Parathyroid adenoma (tissue), 2 donors: ENCODE data around the gene CIRBP.

Source experiments
- H2AFZ ChIP-seq: fragments of 300-600 bp; sonication (generic); one replicate; pipeline ENCODE4 v1.7.0; 2017; ENCODE audit warnings: antibody characterized with exemption, mild to moderate bottlenecking
- H3K27ac ChIP-seq: fragments of 300-600 bp; sonication (generic); one replicate; pipeline ENCODE4 v1.7.0; 2017
- H3K27me3 ChIP-seq: fragments of 300-600 bp; sonication (generic); one replicate; pipeline ENCODE4 v1.7.0; 2017; ENCODE audit warnings: low read length; ENCODE audit not compliant: control insufficient read depth, insufficient read depth
- H3K36me3 ChIP-seq: fragments of 300-600 bp; sonication (generic); one replicate; pipeline ENCODE4 v1.7.0; 2017; ENCODE audit warnings: low read length; ENCODE audit not compliant: control insufficient read depth, insufficient read depth
- H3K4me1 ChIP-seq: fragments of 300-600 bp; sonication (generic); one replicate; pipeline ENCODE4 v1.7.0; 2017; ENCODE audit warnings: control low read depth
- H3K4me2 ChIP-seq: fragments of 300-600 bp; sonication (generic); one replicate; pipeline ENCODE4 v1.7.0; 2017; ENCODE audit warnings: low read length
- H3K4me3 ChIP-seq: fragments of 300-600 bp; sonication (generic); one replicate; pipeline ENCODE4 v1.7.0; 2017; ENCODE audit warnings: low read depth, low read length
- H3K79me2 ChIP-seq: fragments of 300-600 bp; sonication (generic); one replicate; pipeline ENCODE4 v1.7.0; 2017; ENCODE audit warnings: control low read depth
- H3K9ac ChIP-seq: fragments of 300-600 bp; sonication (generic); one replicate; pipeline ENCODE4 v1.7.0; 2017; ENCODE audit warnings: mild to moderate bottlenecking
- H3K9me3 ChIP-seq: fragments of 300-600 bp; sonication (generic); one replicate; pipeline ENCODE4 v1.7.0; 2017; ENCODE audit warnings: low read length; ENCODE audit not compliant: control insufficient read depth
- CTCF ChIP-seq: fragments of 300-600 bp; sonication (generic); IDR thresholded peaks from one replicate; pipeline ENCODE4 v1.7.0; 2017; ENCODE audit warnings: antibody characterized with exemption, mild to moderate bottlenecking
- donor health status: primary hyperparathyroidism.

The CIRBP gene

DNA sequence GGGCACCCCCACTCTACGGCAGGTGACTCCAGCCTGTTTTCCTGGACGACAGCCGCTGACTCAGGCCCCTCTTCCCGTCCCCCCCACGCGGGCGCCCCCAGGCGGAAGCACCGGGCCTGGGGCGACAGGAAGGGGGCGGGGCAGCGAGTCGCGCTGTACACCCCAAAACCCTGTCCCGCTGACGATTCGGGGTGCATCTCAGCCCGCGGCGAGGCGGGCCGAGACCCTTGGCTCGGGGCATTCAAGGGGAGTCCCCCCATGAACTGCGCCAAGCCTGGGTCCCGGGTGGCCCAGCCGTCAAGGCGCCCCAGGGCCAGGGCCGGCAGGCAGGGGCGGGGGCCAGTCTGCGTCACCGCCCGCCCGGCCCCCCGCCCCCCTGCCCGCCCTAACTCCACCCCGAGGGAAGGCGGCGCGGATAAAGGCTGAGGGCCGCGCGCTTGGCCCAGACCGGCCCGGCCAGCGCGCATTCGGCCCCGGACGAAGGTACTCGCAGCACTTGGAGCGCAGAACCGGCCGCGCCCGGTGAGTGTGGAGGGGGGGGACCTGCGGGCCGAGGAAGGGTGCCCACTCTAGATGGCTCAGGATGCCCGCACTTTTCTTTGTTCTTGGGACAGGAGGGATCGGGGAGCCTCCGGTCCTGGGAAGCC is 20.9 kb upstream of the CIRBP start, which contains the start of gene MIDN:
Gene MIDN, plus strand, starts transcription at position 445 of the 647 bp plus-strand sequence. CDS start 1,714 bp downstream, outside the sequence.
- peak within 1 kb of the TSS; percentile 94 for H3K9ac ChIP-seq
- peaks cover 7% of the 10 kb centered on the region for H3K79me2 ChIP-seq
- peak within 1 kb of the TSS; percentile 87 for H2AFZ ChIP-seq
- no peak for TF ChIP-seq CTCF
- H3K27me3 ChIP-seq: no peaks in the 10 kb centered on the region
- H3K9me3 ChIP-seq: no peaks in the 10 kb centered on the region
- peak within 1 kb of the TSS; percentile 87 for H3K4me2 ChIP-seq
- peak within 1 kb of the TSS; percentile 100 for H3K27ac ChIP-seq
- peak within 1 kb of the TSS; percentile 84 for H3K4me3 ChIP-seq
- H3K4me1 ChIP-seq: peaks cover 30% of the 10 kb centered on the region
- H3K36me3 ChIP-seq: no peaks in the 10 kb centered on the region

- TF ChIP-seq CTCF: peak; percentile 80
- Histone ChIP-seq H3K9ac (peak overlapping the region; percentile 94), H3K9me3 (no peaks in the 10 kb centered on the region), H3K27ac (peak overlapping the region; percentile 100), H2AFZ (peak overlapping the region; percentile 87), H3K27me3 (no peaks in the 10 kb centered on the region), H3K36me3 (no peaks in the 10 kb centered on the region), H3K4me3 (peak overlapping the region; percentile 84), H3K4me1 (peaks cover 25% of the 10 kb centered on the region), H3K4me2 (peak overlapping the region; percentile 87), H3K79me2 (peaks cover 7% of the 10 kb centered on the region)
Measured at GRCh38 chr19:1248786-1249297, 20.3 kb upstream of the CIRBP start.

GRCh38 chr19:1249298-1249989 is 19.7 kb upstream of the CIRBP start:
- peaks cover 22% of the 10 kb centered on the region for H3K4me1 ChIP-seq

GRCh38 chr19:1249990-1250436 is 19.1 kb upstream of the CIRBP start:
- Histone ChIP-seq H3K27ac (peak overlapping the region; percentile 50), H3K4me3 (peak overlapping the region; percentile 50), H3K9me3 (no peaks in the 10 kb centered on the region), H3K9ac (no peak overlapping the region), H3K4me1 (peaks cover 17% of the 10 kb centered on the region), H2AFZ (no peak overlapping the region), H3K79me2 (peaks cover 7% of the 10 kb centered on the region), H3K36me3 (no peaks in the 10 kb centered on the region), H3K4me2 (peak overlapping the region; percentile 74), H3K27me3 (no peaks in the 10 kb centered on the region)
- TF ChIP-seq CTCF: no peak

More at GRCh38 chr19:1249298-1249989, 19.7 kb upstream of the CIRBP start:
- H3K9me3 ChIP-seq: no peaks in the 10 kb centered on the region
- H3K9ac ChIP-seq: peak overlapping the region; percentile 84
- peaks cover 7% of the 10 kb centered on the region for H3K79me2 ChIP-seq
- H3K36me3 ChIP-seq: no peaks in the 10 kb centered on the region
- H2AFZ ChIP-seq: no peak overlapping the region
- peak overlapping the region; percentile 96 for H3K27ac ChIP-seq
- TF ChIP-seq CTCF: no peak
- peak overlapping the region; percentile 69 for H3K4me3 ChIP-seq
- no peaks in the 10 kb centered on the region for H3K27me3 ChIP-seq
- peak overlapping the region; percentile 87 for H3K4me2 ChIP-seq
